ENCODE measurements around the gene NELL2.

- no peak for TF ChIP-seq YY1 (IDR thresholded peaks at IDR 0.05)
- no peak for TF ChIP-seq CTCF (IDR thresholded peaks at IDR 0.05; ENCODE audit: low read depth, low read length, missing input control)
- TF ChIP-seq EGR1 (IDR thresholded peaks at IDR 0.05; ENCODE audit: low read depth in 2 of 2), result no peak
- no peak for TF ChIP-seq REST (IDR thresholded peaks at IDR 0.05)
- TF ChIP-seq ZBTB33 (IDR thresholded peaks at IDR 0.05), result no peak
- no peak for TF ChIP-seq JUND (IDR thresholded peaks at IDR 0.05)
- no peak for TF ChIP-seq SP1 (IDR thresholded peaks at IDR 0.05)
- TF ChIP-seq RAD21 (IDR thresholded peaks at IDR 0.05), result no peak
- no peak for TF ChIP-seq MAX (IDR thresholded peaks at IDR 0.05)
- no peak for TF ChIP-seq RXRA (IDR thresholded peaks at IDR 0.05)
- TF ChIP-seq TAF1 (conservative IDR thresholded peaks at IDR 0.05), result no peak
Measured at GRCh38 chr12:44873898-44874297, 2.2 kb downstream of the NELL2 start.

Data from liver (tissue), 3 donors.